Panc1 (cell line): ENCODE measurements around the gene SNX10. TPM values are rescaled to one million over a fixed set of nuclear protein-coding genes. Genes with fewer than 3 reads are reported as not detected.

Experiments used
- ATAC-seq: fragments of 200-7000 bp; cut with Tn5 transposase; 2 replicates; pipeline ENCODE4 v1.9.1; 2020; ENCODE audit warnings: mild to moderate bottlenecking, moderate library complexity
- BruUV-seq: library from RNA; stranded (reverse); fragments of 400-500 nt; replicated peaks from 2 replicates; lab custom pipeline; 2021; lab: Mats Ljungman, UMichigan
- CTCF ChIA-PET: fragments of 300-600 bp; sonication (Branson Sonifier 250); formaldehyde crosslinking; loops from one replicate; lab custom pipeline; 2022; ENCODE audit warnings: antibody characterized with exemption; lab: Charles Lee
- POLR2A ChIA-PET: fragments of 300-600 bp; sonication (Branson Sonifier 250); formaldehyde crosslinking; loops from one replicate; lab custom pipeline; 2022; ENCODE audit warnings: antibody characterized with exemption; lab: Charles Lee
- DNase-seq: peaks from one replicate; pipeline ENCODE4 v3.0.0-alpha.2; 2010; ENCODE audit warnings: low read depth, low spot score
- H3K27ac ChIP-seq: 2 replicates; pipeline ENCODE4 v1.5.1; 2011; ENCODE audit warnings: mild to moderate bottlenecking, low read length, inconsistent platforms
- H3K27me3 ChIP-seq: fragments of 200-500 bp; sonication (Bioruptor generic); 2 replicates; pipeline ENCODE4 v1.6.0; 2014; ENCODE audit warnings: low read length, inconsistent platforms; ENCODE audit not compliant: control insufficient read depth, insufficient read depth
- H3K36me3 ChIP-seq: fragments of 200-500 bp; sonication (Bioruptor generic); 2 replicates; pipeline ENCODE4 v1.5.1; 2014; ENCODE audit warnings: inconsistent platforms, mild to moderate bottlenecking, low read length, moderate library complexity; ENCODE audit not compliant: control insufficient read depth, insufficient read depth
- H3K4me1 ChIP-seq: 2 replicates; pipeline ENCODE4 v1.5.1; 2011; ENCODE audit warnings: inconsistent platforms, mild to moderate bottlenecking, low read length, moderate library complexity; ENCODE audit not compliant: control insufficient read depth, insufficient read depth
- H3K4me3 ChIP-seq, 2 experiments: 2 replicates each; pipeline ENCODE4 v1.5.1; 2011 to 2012; ENCODE audit warnings: low read depth in 2 of 2, low read length in 2 of 2, mild to moderate bottlenecking in 2 of 2, inconsistent platforms in 1 of 2, moderate library complexity in 1 of 2
- H3K9me3 ChIP-seq: fragments of 200-500 bp; sonication (Bioruptor generic); 2 replicates; pipeline ENCODE4 v1.5.1; 2014; ENCODE audit warnings: low read depth, mild to moderate bottlenecking, inconsistent platforms, low read length, moderate library complexity; ENCODE audit not compliant: control insufficient read depth, insufficient read depth
- POLR2AphosphoS5 ChIP-seq: IDR thresholded peaks from 2 replicates; pipeline ENCODE4 v1.6.1; 2012; ENCODE audit warnings: mild to moderate bottlenecking, low read depth, low read length, moderate library complexity
- SIN3A ChIP-seq: IDR thresholded peaks from 2 replicates; pipeline ENCODE4 v1.6.1; 2012; ENCODE audit warnings: low read depth, mild to moderate bottlenecking, low read length, moderate library complexity, borderline replicate concordance; ENCODE audit not compliant: insufficient read depth
- TCF7L2 ChIP-seq: IDR thresholded peaks from 2 replicates; pipeline ENCODE4 v1.6.1; 2011; ENCODE audit warnings: mild to moderate bottlenecking, low read depth, low read length, inconsistent platforms
- in situ Hi-C: cut with HindIII; loops from 2 replicates; pipeline ENCODE4 v1.10.0; 2016; ENCODE audit warnings: low sequenced_read_pairs, low pct_unique_long_range_greater_than_20kb
- intact Hi-C: fragments of 100-400 bp; cut with micrococcal nuclease; formaldehyde crosslinking; loops from one replicate; pipeline ENCODE4 v1.10.0; 2022; ENCODE audit not compliant: unreplicated experiment
- total RNA-seq: library from RNA; stranded (reverse); gene quantifications from one replicate; pipeline ENCODE4 v1.2.1, GENCODE V29; 2021; ENCODE audit not compliant: unreplicated experiment
- TF ChIP-seq, protein P1 (sequence below), 2 experiments: IDR thresholded peaks; 2 replicates each; pipeline ENCODE4 v1.6.1; 2011 to 2012; ENCODE audit warnings: low read depth in 2 of 2, control low read depth in 1 of 2, low read length in 1 of 2, mild to moderate bottlenecking in 1 of 2, moderate library complexity in 1 of 2; ENCODE audit not compliant: insufficient read depth in 1 of 2
- TF ChIP-seq, protein P2 (sequence below): fragments of 450-650 bp; IDR thresholded peaks from 2 replicates; pipeline ENCODE4 v1.5.1; 2017; ENCODE audit warnings: mild to moderate bottlenecking

The SNX10 gene
- total RNA-seq, 1 experiment from 2014 or later, result 21.8 TPM

- Histone ChIP-seq H3K4me3 (no peak overlapping the region), H3K27me3 (peaks cover 46% of the 10 kb centered on the region), H3K4me1 (no peaks in the 10 kb centered on the region), H3K36me3 (no peaks in the 10 kb centered on the region), H3K27ac (no peak overlapping the region), H3K9me3 (no peaks in the 10 kb centered on the region)
- TF ChIP-seq, protein P1, sequence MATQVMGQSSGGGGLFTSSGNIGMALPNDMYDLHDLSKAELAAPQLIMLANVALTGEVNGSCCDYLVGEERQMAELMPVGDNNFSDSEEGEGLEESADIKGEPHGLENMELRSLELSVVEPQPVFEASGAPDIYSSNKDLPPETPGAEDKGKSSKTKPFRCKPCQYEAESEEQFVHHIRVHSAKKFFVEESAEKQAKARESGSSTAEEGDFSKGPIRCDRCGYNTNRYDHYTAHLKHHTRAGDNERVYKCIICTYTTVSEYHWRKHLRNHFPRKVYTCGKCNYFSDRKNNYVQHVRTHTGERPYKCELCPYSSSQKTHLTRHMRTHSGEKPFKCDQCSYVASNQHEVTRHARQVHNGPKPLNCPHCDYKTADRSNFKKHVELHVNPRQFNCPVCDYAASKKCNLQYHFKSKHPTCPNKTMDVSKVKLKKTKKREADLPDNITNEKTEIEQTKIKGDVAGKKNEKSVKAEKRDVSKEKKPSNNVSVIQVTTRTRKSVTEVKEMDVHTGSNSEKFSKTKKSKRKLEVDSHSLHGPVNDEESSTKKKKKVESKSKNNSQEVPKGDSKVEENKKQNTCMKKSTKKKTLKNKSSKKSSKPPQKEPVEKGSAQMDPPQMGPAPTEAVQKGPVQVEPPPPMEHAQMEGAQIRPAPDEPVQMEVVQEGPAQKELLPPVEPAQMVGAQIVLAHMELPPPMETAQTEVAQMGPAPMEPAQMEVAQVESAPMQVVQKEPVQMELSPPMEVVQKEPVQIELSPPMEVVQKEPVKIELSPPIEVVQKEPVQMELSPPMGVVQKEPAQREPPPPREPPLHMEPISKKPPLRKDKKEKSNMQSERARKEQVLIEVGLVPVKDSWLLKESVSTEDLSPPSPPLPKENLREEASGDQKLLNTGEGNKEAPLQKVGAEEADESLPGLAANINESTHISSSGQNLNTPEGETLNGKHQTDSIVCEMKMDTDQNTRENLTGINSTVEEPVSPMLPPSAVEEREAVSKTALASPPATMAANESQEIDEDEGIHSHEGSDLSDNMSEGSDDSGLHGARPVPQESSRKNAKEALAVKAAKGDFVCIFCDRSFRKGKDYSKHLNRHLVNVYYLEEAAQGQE (IDR thresholded peaks at IDR 0.05; ENCODE audit: insufficient read depth in 1 of 2, low read depth in 2 of 2, low read length in 1 of 2), result no peak
- TF ChIP-seq SIN3A (no peak), POLR2AphosphoS5 (no peak), TCF7L2 (no peak)
- TF ChIP-seq, protein P2, sequence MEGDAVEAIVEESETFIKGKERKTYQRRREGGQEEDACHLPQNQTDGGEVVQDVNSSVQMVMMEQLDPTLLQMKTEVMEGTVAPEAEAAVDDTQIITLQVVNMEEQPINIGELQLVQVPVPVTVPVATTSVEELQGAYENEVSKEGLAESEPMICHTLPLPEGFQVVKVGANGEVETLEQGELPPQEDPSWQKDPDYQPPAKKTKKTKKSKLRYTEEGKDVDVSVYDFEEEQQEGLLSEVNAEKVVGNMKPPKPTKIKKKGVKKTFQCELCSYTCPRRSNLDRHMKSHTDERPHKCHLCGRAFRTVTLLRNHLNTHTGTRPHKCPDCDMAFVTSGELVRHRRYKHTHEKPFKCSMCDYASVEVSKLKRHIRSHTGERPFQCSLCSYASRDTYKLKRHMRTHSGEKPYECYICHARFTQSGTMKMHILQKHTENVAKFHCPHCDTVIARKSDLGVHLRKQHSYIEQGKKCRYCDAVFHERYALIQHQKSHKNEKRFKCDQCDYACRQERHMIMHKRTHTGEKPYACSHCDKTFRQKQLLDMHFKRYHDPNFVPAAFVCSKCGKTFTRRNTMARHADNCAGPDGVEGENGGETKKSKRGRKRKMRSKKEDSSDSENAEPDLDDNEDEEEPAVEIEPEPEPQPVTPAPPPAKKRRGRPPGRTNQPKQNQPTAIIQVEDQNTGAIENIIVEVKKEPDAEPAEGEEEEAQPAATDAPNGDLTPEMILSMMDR, result no peak
- intact Hi-C loops, result no loop called here
- no peak for DNase-seq
- ATAC-seq, result no peak
- no TSS peak for BruUV-seq
- in situ Hi-C loops, result no loop called here
- POLR2A ChIA-PET, result no interaction called here
- CTCF ChIA-PET, result no interaction called here
Measured at GRCh38 chr7:26385240-26385639, 93.6 kb downstream of the SNX10 start.

DNA sequence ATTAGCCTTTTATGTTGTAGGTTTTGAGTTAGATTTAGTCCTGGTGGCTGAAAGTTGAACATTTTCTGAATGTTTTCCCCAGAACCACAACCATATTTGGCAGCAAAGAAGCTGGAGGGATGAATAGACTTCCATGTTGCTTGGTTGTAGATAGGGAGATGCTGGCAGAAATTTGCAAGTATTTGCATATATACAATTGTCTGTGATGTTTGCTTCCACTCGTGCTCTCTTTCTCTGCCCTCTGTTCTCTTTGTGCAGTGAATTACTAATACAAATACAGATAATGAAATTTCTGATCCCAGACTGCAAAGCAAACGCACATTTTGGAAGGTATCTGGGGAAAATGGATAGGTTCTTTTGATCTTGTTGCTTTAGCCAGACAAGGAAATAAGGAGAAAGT, 96.1 kb downstream of the SNX10 start:
- DNase-seq (no peak), ATAC-seq (no peak)
- no peaks in the 10 kb centered on the region for H3K9me3 ChIP-seq
- peaks cover 66% of the 10 kb centered on the region for H3K27me3 ChIP-seq
- TF ChIP-seq, protein P2, result no peak
- no peak for TF ChIP-seq POLR2AphosphoS5
- no peak for TF ChIP-seq SIN3A
- TF ChIP-seq TCF7L2, result no peak
- TF ChIP-seq, protein P1 (IDR thresholded peaks at IDR 0.05; ENCODE audit: insufficient read depth in 1 of 2, low read depth in 2 of 2, low read length in 1 of 2), result no peak
- intact Hi-C loops, result no loop called here
- H3K27ac ChIP-seq, result no peak overlapping the region
- in situ Hi-C loops, result no loop called here
- no TSS peak for BruUV-seq
- H3K4me3 ChIP-seq, result no peak overlapping the region
- POLR2A ChIA-PET, result no interaction called here
- no peaks in the 10 kb centered on the region for H3K36me3 ChIP-seq
- CTCF ChIA-PET, result no interaction called here
- H3K4me1 ChIP-seq, result no peaks in the 10 kb centered on the region
